HepG2 (cell line): ENCODE data around the gene SKI. TPM values are rescaled to one million over a fixed set of nuclear protein-coding genes. Genes with fewer than 3 reads are reported as not detected.

ENCODE experiments used
- ATF6 ChIP-seq: sonication (generic); formaldehyde crosslinking; conservative IDR thresholded peaks from 2 replicates; pipeline ENCODE4 v1.4.0; 2020; ENCODE audit warnings: missing genetic modification reagents
- CHD4 ChIP-seq: fragments of 200-600 bp; sonication (generic); IDR thresholded peaks from 2 replicates; pipeline ENCODE4 v1.7.0; 2017; ENCODE audit warnings: mild to moderate bottlenecking, low read length, borderline replicate concordance
- DRAP1 ChIP-seq: IDR thresholded peaks from 2 replicates; pipeline ENCODE4 v1.6.1; 2016; ENCODE audit warnings: missing genetic modification reagents, missing compliant biosample characterization
- FOXM1 ChIP-seq: sonication (generic); formaldehyde crosslinking; IDR thresholded peaks from 2 replicates; pipeline ENCODE4 v1.5.0; 2020; ENCODE audit warnings: missing genetic modification reagents
- HBP1 ChIP-seq: IDR thresholded peaks from 2 replicates; pipeline ENCODE4 v1.6.1; 2016; ENCODE audit warnings: low read depth, control low read depth
- KLF16 ChIP-seq, 2 experiments: sonication (generic) in 1 of 2; formaldehyde crosslinking in 1 of 2; IDR thresholded peaks; 2 replicates each; pipeline versions ENCODE4 v1.6.1 to v1.8.0; 2016 to 2023; ENCODE audit warnings: missing genetic modification reagents in 2 of 2, missing compliant biosample characterization in 1 of 2
- MXI1 ChIP-seq: IDR thresholded peaks from 3 replicates; pipeline ENCODE4 v1.6.1; 2012; ENCODE audit warnings: low read depth, low read length, inconsistent platforms, borderline replicate concordance
- PLRG1 ChIP-seq: fragments of 450-650 bp; conservative IDR thresholded peaks from 2 replicates; pipeline ENCODE4 v1.6.1; 2016
- SAFB2 ChIP-seq: sonication (generic); formaldehyde crosslinking; IDR thresholded peaks from 2 replicates; pipeline ENCODE4 v1.5.1; 2020; ENCODE audit warnings: missing genetic modification reagents, low read depth, mild to moderate bottlenecking, borderline replicate concordance
- TAF15 ChIP-seq: fragments of 200-400 bp; formaldehyde crosslinking; IDR thresholded peaks from one replicate; pipeline ENCODE4 v1.6.1; 2018; ENCODE audit warnings: mild to moderate bottlenecking, low read depth, low read length; ENCODE audit not compliant: poor library complexity, severe bottlenecking
- U2AF1 ChIP-seq: fragments of 200-400 bp; formaldehyde crosslinking; optimal IDR thresholded peaks from 2 replicates; pipeline ENCODE3; 2017; ENCODE audit warnings: mild to moderate bottlenecking, low read depth, low read length
- ZBTB38 ChIP-seq: sonication (generic); formaldehyde crosslinking; IDR thresholded peaks from 2 replicates; pipeline ENCODE4 v1.5.1; 2020; ENCODE audit warnings: mild to moderate bottlenecking, missing genetic modification reagents
- ZFP36L2 ChIP-seq: sonication (generic); formaldehyde crosslinking; IDR thresholded peaks from 2 replicates; pipeline ENCODE4 v1.4.0; 2020; ENCODE audit warnings: missing genetic modification reagents
- ZNF180 ChIP-seq: sonication (generic); formaldehyde crosslinking; IDR thresholded peaks from 2 replicates; pipeline ENCODE4 v1.4.0; 2020; ENCODE audit warnings: low read depth, missing genetic modification reagents, borderline replicate concordance
- ZNF235 ChIP-seq: sonication (generic); formaldehyde crosslinking; IDR thresholded peaks from 2 replicates; pipeline ENCODE4 v1.8.1; 2023; ENCODE audit warnings: mild to moderate bottlenecking, missing genetic modification reagents, borderline replicate concordance
- ZNF333 ChIP-seq: sonication (generic); formaldehyde crosslinking; IDR thresholded peaks from 2 replicates; pipeline ENCODE4 v1.4.0; 2020; ENCODE audit warnings: mild to moderate bottlenecking, missing genetic modification reagents, borderline replicate concordance
- ZNF484 ChIP-seq: sonication (generic); formaldehyde crosslinking; IDR thresholded peaks from 2 replicates; pipeline ENCODE4 v1.5.1; 2020; ENCODE audit warnings: mild to moderate bottlenecking, low read depth, missing genetic modification reagents, borderline replicate concordance
- ZNF83 ChIP-seq: sonication (generic); formaldehyde crosslinking; IDR thresholded peaks from 2 replicates; pipeline ENCODE4 v1.4.0; 2020; ENCODE audit warnings: missing genetic modification reagents, mild to moderate bottlenecking, borderline replicate concordance
- ZNF839 ChIP-seq: sonication (generic); formaldehyde crosslinking; IDR thresholded peaks from 2 replicates; pipeline ENCODE4 v1.4.0; 2020; ENCODE audit warnings: missing genetic modification reagents, mild to moderate bottlenecking, borderline replicate concordance
- polyA plus RNA-seq, 8 experiments: library from polyadenylated mRNA; depleted of rRNA in 3 of 8; stranded (reverse) in 7 of 8; unstranded in 1 of 8; fragments of >200 nt; fragmentation: Illumina TruSeq in 4 of 8; extraction: Trizol in 4 of 8; gene quantifications; 2 replicates each; pipeline versions ENCODE4 v1.2.1 to v1.2.3, GENCODE V29; 2011 to 2016; ENCODE audit warnings: low read depth in 4 of 8, missing spikeins in 1 of 8, mixed read lengths in 1 of 8; ENCODE audit not compliant: insufficient read depth in 1 of 8
- total RNA-seq, 5 experiments: library from RNA; depleted of rRNA; stranded (reverse); fragments of >200 nt; fragmentation: Illumina TruSeq; extraction: Trizol; gene quantifications; 2 replicates each; pipeline ENCODE4 v1.2.3, GENCODE V29; 2016; ENCODE audit warnings: low read depth in 1 of 5
- TF ChIP-seq, protein P1 (sequence below): sonication (generic); formaldehyde crosslinking; IDR thresholded peaks from 2 replicates; pipeline ENCODE4 v1.4.0; 2020; ENCODE audit warnings: missing genetic modification reagents, borderline replicate concordance
- TF ChIP-seq, protein P2 (sequence below): IDR thresholded peaks from 2 replicates; pipeline ENCODE4 v1.6.1; 2016; ENCODE audit warnings: mild to moderate bottlenecking, missing biosample characterization, missing genetic modification reagents

SKI gene
- total and polyA plus RNA-seq, 2 of the 13 experiments (the other 11 are each of a cell fraction or from before 2014, with no cell fraction given): 4.7 to 6.9 TPM

- TF ChIP-seq ZNF333 (CRISPR knock-in tag): peak; percentile 85; the same call in 1 of the 2 replicates
- TF ChIP-seq TAF15: no peak
- no peak for TF ChIP-seq ZNF83 (CRISPR knock-in tag)
- TF ChIP-seq ZNF839: no peak
- no peak; the same call in 1 of the 2 replicates for TF ChIP-seq DRAP1 (CRISPR knock-in tag)
- TF ChIP-seq, protein P1, sequence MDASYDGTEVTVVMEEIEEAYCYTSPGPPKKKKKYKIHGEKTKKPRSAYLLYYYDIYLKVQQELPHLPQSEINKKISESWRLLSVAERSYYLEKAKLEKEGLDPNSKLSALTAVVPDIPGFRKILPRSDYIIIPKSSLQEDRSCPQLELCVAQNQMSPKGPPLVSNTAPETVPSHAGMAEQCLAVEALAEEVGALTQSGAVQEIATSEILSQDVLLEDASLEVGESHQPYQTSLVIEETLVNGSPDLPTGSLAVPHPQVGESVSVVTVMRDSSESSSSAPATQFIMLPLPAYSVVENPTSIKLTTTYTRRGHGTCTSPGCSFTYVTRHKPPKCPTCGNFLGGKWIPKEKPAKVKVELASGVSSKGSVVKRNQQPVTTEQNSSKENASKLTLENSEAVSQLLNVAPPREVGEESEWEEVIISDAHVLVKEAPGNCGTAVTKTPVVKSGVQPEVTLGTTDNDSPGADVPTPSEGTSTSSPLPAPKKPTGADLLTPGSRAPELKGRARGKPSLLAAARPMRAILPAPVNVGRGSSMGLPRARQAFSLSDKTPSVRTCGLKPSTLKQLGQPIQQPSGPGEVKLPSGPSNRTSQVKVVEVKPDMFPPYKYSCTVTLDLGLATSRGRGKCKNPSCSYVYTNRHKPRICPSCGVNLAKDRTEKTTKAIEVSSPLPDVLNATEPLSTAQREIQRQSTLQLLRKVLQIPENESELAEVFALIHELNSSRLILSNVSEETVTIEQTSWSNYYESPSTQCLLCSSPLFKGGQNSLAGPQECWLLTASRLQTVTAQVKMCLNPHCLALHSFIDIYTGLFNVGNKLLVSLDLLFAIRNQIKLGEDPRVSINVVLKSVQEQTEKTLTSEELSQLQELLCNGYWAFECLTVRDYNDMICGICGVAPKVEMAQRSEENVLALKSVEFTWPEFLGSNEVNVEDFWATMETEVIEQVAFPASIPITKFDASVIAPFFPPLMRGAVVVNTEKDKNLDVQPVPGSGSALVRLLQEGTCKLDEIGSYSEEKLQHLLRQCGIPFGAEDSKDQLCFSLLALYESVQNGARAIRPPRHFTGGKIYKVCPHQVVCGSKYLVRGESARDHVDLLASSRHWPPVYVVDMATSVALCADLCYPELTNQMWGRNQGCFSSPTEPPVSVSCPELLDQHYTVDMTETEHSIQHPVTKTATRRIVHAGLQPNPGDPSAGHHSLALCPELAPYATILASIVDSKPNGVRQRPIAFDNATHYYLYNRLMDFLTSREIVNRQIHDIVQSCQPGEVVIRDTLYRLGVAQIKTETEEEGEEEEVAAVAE (CRISPR knock-in tag): no peak
- no peak for TF ChIP-seq MXI1
- TF ChIP-seq SAFB2 (CRISPR knock-in tag): no peak
- no peak for TF ChIP-seq ZNF235
- no peak for TF ChIP-seq ATF6 (CRISPR knock-in tag)
- TF ChIP-seq ZBTB38 (CRISPR knock-in tag): no peak
- no peak for TF ChIP-seq HBP1 (CRISPR knock-in tag)
- no peak for TF ChIP-seq U2AF1
- TF ChIP-seq FOXM1: no peak
- no peak for TF ChIP-seq KLF16 (CRISPR knock-in tag; IDR thresholded peaks at IDR 0.05)
- TF ChIP-seq, protein P2, sequence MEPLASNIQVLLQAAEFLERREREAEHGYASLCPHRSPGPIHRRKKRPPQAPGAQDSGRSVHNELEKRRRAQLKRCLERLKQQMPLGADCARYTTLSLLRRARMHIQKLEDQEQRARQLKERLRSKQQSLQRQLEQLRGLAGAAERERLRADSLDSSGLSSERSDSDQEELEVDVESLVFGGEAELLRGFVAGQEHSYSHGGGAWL (CRISPR knock-in tag): no peak
- no peak for TF ChIP-seq ZFP36L2 (CRISPR knock-in tag)
- no peak for TF ChIP-seq ZNF180
- TF ChIP-seq CHD4: no peak
- no peak for TF ChIP-seq PLRG1
- no peak for TF ChIP-seq ZNF484
Observed at GRCh38 chr1:2270260-2271100, 42.4 kb downstream of the SKI start (continued).
